Right ventricle myocardium inferior (tissue), 1 donor: Measurements from ENCODE around the gene CTU2. TPM values are rescaled to one million over a fixed set of nuclear protein-coding genes. Genes with fewer than 3 reads are reported as not detected.

ENCODE experiments used
- ATAC-seq: fragments of 200-7000 bp; cut with Tn5 transposase; one replicate; pipeline ENCODE4 v1.9.1; 2020; ENCODE audit warnings: mild to moderate bottlenecking, moderate library complexity
- DNase-seq: peaks from one replicate; pipeline ENCODE4 v3.0.0; 2021; ENCODE audit errors: missing footprints
- intact Hi-C: fragments of 100-400 bp; cut with DNase I; formaldehyde crosslinking; loops from one replicate; pipeline ENCODE4 v1.11.0; 2022
- total RNA-seq: library from RNA; stranded (reverse); fragmentation: NEBNext Ultra II Directional; extraction: Animal tissue kit (Norgen Biotek cat#: 25700); gene quantifications from one replicate; pipeline ENCODE4 v1.2.1, GENCODE V29; 2021
- donor health status: DM: no; HTN: yes; CAD: no; lungs with severe emphysema.

Gene CTU2
- total RNA-seq, 1 donor from 2014 or later: 13.1 TPM

- no peak for ATAC-seq
- DNase-seq: no peak
- intact Hi-C loops: loop anchor here (5.0 kb wide), 2 partner anchors 122 to 432 kb away; partner anchors contain the start of genes GALNS and TRAPPC2L
These were observed 29.3 kb downstream of the CTU2 start for GRCh38 chr16:88735616-88736015.

GRCh38 chr16:88736088-88736487 lies 29.8 kb downstream of the CTU2 start:
- ATAC-seq: no peak
- no peak for DNase-seq
- intact Hi-C loops: loop anchor here (5.0 kb wide), 2 partner anchors 121 to 431 kb away; partner anchors contain the start of genes GALNS and TRAPPC2L

GRCh38 chr16:88736496-88736895 lies 30.2 kb downstream of the CTU2 start:
- intact Hi-C loops: loop anchor here (5.0 kb wide), 2 partner anchors 121 to 431 kb away; partner anchors contain the start of genes GALNS and TRAPPC2L
- ATAC-seq (no peak), DNase-seq (no peak)

GRCh38 chr16:88737298-88738150 lies 31.2 kb downstream of the CTU2 start:
- DNase-seq (peak; percentile 93), ATAC-seq (peak; percentile 79)
- intact Hi-C loops: loop anchor here (1.0 to 5.0 kb wide), 3 partner anchors 48 to 430 kb away; partner anchors contain the start of genes GALNS, PIEZO1 and TRAPPC2L

GRCh38 chr16:88738151-88739084 lies 32.1 kb downstream of the CTU2 start:
- ATAC-seq (no peak), DNase-seq (peak; percentile 60)
- intact Hi-C loops: loop anchor here (5.0 kb wide), 2 partner anchors 119 to 429 kb away; partner anchors contain the start of genes GALNS and TRAPPC2L

GRCh38 chr16:88739139-88739976 lies 33.1 kb downstream of the CTU2 start:
- intact Hi-C loops: loop anchor here (5.0 kb wide), 2 partner anchors 118 to 428 kb away; partner anchors contain the start of genes GALNS and TRAPPC2L
- ATAC-seq (no peak), DNase-seq (no peak)

- intact Hi-C loops: loop anchor here (5.0 kb wide), 2 partner anchors 117 to 427 kb away; partner anchors contain the start of genes GALNS and TRAPPC2L
- no peak for ATAC-seq
- DNase-seq: no peak
These were observed 33.8 kb downstream of the CTU2 start for GRCh38 chr16:88739977-88740726.

- DNase-seq: no peak
- no peak for ATAC-seq
- intact Hi-C loops: no loop called here
These were observed 34.4 kb downstream of the CTU2 start for GRCh38 chr16:88740727-88741055.

GRCh38 chr16:88741368-88741767 lies 35.1 kb downstream of the CTU2 start:
- intact Hi-C loops: no loop called here
- DNase-seq (no peak), ATAC-seq (no peak)

GRCh38 chr16:88742896-88743605 lies 36.7 kb downstream of the CTU2 start:
- ATAC-seq (no peak), DNase-seq (no peak)
- intact Hi-C loops: loop anchor here (2.0 kb wide), 1 partner anchor 474 kb away; the partner anchor contains the start of gene ZNF778

GRCh38 chr16:88743693-88744576 lies 37.6 kb downstream of the CTU2 start:
- ATAC-seq: peak; percentile 60
- intact Hi-C loops: loop anchor here (2.0 kb wide), 2 partner anchors 41 to 473 kb away; partner anchors contain the start of genes PIEZO1 and ZNF778
- peak; percentile 91 for DNase-seq

- DNase-seq: peak; percentile 58
- intact Hi-C loops: loop anchor here (2.0 kb wide), 1 partner anchor 40 kb away; the partner anchor contains the start of gene PIEZO1
These were observed 38.5 kb downstream of the CTU2 start for GRCh38 chr16:88744577-88745521.

GRCh38 chr16:88746506-88746905 lies 40.2 kb downstream of the CTU2 start:
- ATAC-seq (no peak), DNase-seq (peak; percentile 68)
- intact Hi-C loops: no loop called here

More at GRCh38 chr16:88744577-88745521, 38.5 kb downstream of the CTU2 start:
- ATAC-seq: no peak

GRCh38 chr16:88747588-88748301 lies 41.4 kb downstream of the CTU2 start:
- intact Hi-C loops: no loop called here
- ATAC-seq: no peak
- DNase-seq: peak; percentile 72
